Measurements from ENCODE around the gene P4HTM. TPM values are rescaled to one million over a fixed set of nuclear protein-coding genes. Genes with fewer than 3 reads are reported as not detected.
"Not testable (repeated sequence)": the region's sequence is repeated elsewhere in the genome, so short reads cannot be mapped to it uniquely, and the experiment has no call there.

The P4HTM gene
- total RNA-seq, 1 experiment from 2014 or later = 72.9 TPM

DNA sequence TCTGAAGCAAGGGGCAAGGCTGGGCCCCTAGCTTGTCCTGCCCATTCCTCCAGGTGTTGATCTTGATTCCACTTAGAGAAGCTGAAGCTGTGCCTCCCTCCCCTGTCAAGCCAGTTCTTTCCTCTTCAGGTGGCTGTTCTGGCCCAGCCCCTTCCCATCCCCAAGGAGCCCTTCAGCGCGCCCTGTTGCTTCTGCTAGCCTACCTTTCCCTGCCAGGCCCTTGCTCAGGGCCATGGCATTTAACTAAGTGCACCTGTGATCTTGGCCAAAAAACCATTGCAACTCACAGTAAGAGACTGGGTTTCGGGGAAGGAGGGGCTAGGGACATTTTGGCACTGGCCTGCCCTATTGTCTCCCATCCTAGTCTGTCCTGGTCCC is 15.3 kb downstream of the P4HTM start:
- DNase-seq (ENCODE audit: low read depth) = no peak
- in situ Hi-C loops (cut with HindIII; ENCODE audit: low pct_unique_long_range_greater_than_20kb, low sequenced_read_pairs) = no loop called here

DNA sequence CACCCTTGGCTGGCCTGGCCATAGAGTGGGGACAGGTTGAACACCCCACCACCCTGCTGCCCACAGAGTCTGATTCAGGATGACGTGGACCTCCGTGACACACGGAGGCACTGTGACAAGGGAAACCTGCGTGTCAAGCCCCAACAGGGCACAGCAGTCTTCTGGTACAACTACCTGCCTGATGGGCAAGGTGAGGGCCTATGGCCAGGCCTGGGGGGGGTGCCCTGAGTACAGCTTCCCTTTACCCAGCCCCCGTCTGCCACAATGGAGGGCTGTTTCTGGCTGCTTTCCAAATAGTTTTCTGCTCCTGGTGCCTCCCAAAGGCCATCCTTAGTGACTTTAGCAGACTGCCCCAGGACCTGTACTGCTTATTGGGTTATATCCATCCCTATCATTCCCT is 16.0 kb downstream of the P4HTM start:
- in situ Hi-C loops (cut with HindIII; ENCODE audit: low pct_unique_long_range_greater_than_20kb, low sequenced_read_pairs) = no loop called here
- no peak for DNase-seq (ENCODE audit: low read depth)

DNA sequence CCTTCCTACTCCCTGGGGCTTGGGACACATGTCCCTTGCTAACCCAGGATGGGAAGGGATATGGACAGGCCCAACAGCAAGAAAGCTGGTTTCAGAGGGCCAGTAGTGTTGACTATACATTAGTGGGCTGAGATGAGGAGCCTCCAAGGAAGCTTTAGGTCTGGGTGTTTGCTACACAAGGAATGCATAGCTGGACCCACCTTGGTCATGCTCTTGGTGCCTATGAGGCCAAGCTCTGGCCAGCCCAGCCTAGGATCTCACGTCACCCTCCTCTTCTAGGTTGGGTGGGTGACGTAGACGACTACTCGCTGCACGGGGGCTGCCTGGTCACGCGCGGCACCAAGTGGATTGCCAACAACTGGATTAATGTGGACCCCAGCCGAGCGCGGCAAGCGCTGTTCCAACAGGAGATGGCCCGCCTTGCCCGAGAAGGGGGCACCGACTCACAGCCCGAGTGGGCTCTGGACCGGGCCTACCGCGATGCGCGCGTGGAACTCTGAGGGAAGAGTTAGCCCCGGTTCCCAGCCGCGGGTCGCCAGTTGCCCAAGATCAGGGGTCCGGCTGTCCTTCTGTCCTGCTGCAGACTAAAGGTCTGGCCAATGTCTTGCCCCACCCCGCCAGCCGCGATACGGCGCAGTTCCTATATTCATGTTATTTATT is 16.5 kb downstream of the P4HTM start:
- DNase-seq (ENCODE audit: low read depth) = no peak

DNA sequence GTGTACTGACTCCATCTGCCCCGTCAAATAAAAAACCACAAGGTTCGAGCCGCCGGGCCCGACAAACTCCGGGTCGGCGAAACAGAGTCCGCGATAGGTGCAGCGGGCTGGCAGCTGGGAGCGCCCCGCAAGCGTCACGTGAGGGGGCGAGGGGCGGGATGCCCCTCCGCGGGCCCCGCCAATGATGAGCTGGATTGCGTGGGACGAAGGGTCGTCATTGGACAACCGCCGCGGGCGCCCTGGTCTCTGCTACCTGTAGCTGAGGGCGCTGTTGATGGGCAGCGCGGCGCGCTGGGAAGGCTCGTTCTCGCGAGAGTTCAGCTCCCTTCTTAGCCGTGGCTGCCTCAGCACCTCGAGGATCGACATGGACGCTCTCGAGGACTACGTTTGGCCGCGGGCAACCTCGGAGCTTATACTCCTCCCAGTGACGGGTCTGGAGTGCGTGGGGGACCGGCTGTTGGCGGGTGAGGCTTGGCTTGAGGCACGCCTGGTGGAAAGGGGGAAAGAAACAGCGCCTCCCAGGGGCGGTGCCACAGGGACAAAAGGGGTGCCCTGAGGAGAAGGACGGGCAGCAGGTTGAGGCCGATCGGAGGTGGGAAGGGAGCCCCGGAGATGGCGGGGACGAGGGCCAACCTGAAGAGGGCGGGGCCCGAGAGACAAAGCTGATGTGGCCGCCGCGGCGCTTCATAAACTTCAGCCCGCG is 17.2 kb downstream of the P4HTM start, which contains the start of gene WDR6:
TSS of gene WDR6 (plus strand) at position 324 of the 703 bp plus-strand sequence. CDS start at position 365, 41 bp downstream.
- in situ Hi-C loops (cut with HindIII; ENCODE audit: low pct_unique_long_range_greater_than_20kb, low sequenced_read_pairs) = no loop called here
- DNase-seq (ENCODE audit: low read depth) = peak; percentile 96

More for the DNA sequence above, 16.5 kb downstream of the P4HTM start:
- in situ Hi-C loops (cut with HindIII; ENCODE audit: low pct_unique_long_range_greater_than_20kb, low sequenced_read_pairs) = no loop called here

DNA sequence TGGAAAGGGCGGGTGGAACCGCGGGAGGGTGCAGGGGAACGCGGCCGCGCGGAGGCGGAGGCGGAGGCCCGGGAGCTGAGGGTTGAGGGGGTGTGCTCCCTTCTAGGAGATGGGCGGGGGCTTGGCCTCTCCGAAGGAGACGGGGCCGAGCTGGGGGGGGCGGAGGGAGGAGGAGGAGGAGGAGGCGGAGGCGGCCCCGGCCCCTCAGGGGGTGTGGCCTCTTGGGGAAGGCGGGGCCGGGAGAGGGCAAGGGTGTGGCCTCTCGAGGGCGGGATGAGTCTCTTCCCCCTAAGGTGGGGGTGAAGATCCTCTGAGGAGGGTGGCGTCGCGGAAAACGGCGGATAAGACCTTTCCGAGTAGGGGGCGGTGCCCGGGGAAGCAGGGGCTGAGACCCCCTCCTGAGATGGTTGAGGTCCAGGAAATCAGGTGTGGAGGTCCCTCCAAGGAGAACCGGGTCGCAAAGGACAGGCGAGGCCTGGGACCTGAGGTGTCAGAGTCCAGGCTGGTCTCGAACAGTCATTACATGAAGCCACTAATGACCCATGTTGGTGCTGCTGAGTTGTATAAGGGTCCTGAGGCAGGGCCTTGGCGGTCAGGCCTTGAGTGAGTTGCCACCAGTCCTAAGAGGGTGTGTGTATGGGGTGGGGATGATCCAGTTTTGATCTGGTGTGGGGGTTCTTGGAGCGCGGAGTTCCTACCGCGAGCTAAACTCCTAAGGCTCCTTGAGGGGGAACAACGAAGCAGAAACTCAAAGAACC is 17.9 kb downstream of the P4HTM start:
- DNase-seq (ENCODE audit: low read depth) = peak; percentile 89

DNA sequence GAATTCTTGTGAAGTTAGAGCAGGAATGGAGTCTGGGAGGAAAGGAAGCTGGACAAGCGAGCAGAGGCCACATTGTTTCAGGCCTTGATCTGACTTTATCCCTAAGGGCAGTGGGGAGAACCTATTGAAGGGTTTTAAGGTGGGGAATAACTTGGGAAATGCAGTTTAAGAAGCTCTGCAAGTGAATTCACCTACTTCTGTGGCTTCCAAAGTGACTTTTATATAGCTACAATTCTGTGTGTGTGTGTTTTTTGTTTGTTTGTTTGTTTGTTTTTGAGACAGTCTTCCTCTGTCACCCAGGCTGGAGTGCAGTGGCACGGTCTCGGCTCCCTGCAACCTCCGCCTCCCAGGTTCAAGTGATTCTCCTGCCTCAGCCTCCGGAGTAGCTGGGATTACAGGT is 18.6 kb downstream of the P4HTM start:
- DNase-seq (ENCODE audit: low read depth); in situ Hi-C loops (cut with HindIII; ENCODE audit: low pct_unique_long_range_greater_than_20kb, low sequenced_read_pairs): not testable (repeated sequence)

More for the DNA sequence above, 17.9 kb downstream of the P4HTM start:
- in situ Hi-C loops (cut with HindIII; ENCODE audit: low pct_unique_long_range_greater_than_20kb, low sequenced_read_pairs) = no loop called here

DNA sequence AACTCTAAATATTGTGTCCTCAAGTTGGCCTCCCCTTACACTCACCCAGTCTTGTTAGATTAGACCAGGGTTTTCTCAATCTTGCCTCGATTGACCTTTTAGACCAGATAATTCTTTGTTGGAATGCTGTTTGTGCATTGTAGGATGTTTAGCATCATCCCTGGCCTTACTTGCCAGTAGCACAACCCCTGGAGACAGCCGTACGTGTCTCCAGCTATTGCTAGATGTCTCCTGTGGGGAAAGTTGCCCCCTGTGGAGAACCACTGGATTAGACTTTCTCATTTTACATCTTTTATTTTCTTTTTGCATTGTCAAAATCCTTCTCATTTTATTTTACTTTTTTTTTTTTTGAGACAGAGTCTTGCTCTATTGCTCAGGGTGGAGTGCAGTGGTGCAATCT is 19.4 kb downstream of the P4HTM start:
- in situ Hi-C loops (cut with HindIII; ENCODE audit: low pct_unique_long_range_greater_than_20kb, low sequenced_read_pairs) = no loop called here

DNA sequence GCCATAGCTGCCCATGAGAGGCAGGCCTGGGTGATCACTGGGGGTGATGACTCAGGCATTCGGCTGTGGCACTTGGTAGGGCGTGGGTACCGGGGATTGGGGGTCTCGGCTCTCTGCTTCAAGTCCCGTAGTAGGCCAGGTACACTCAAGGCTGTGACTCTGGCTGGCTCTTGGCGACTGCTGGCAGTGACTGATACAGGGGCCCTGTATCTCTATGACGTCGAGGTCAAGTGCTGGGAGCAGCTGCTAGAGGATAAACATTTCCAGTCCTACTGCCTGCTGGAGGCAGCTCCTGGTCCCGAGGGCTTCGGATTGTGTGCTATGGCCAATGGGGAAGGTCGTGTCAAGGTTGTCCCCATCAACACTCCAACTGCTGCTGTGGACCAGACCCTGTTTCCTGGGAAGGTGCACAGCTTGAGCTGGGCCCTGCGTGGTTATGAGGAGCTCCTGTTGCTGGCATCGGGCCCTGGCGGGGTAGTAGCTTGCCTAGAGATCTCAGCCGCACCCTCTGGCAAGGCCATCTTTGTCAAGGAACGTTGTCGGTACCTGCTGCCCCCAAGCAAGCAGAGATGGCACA is 22.5 kb downstream of the P4HTM start:
- in situ Hi-C loops (cut with HindIII; ENCODE audit: low pct_unique_long_range_greater_than_20kb, low sequenced_read_pairs) = no loop called here
- DNase-seq (ENCODE audit: low read depth) = no peak

More for the DNA sequence above, 19.4 kb downstream of the P4HTM start:
- no peak for DNase-seq (ENCODE audit: low read depth)

DNA sequence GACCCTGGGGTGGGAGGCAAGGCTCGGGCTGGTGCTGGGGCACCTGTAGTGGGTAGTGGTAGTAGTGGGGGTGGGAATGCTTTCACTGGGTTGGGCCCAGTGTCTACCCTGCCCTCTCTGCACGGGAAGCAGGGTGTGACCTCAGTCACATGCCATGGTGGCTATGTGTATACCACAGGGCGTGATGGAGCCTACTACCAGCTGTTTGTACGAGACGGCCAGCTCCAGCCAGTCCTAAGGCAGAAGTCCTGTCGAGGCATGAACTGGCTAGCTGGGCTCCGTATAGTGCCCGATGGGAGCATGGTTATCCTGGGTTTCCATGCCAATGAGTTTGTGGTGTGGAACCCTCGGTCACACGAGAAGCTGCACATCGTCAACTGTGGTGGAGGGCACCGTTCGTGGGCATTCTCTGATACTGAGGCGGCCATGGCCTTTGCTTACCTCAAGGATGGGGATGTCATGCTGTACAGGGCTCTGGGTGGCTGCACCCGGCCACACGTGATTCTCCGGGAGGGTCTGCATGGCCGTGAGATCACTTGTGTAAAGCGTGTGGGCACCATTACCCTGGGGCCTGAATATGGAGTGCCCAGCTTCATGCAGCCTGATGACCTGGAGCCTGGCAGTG is 23.2 kb downstream of the P4HTM start:
- in situ Hi-C loops (cut with HindIII; ENCODE audit: low pct_unique_long_range_greater_than_20kb, low sequenced_read_pairs) = no loop called here
- no peak for DNase-seq (ENCODE audit: low read depth)

DNA sequence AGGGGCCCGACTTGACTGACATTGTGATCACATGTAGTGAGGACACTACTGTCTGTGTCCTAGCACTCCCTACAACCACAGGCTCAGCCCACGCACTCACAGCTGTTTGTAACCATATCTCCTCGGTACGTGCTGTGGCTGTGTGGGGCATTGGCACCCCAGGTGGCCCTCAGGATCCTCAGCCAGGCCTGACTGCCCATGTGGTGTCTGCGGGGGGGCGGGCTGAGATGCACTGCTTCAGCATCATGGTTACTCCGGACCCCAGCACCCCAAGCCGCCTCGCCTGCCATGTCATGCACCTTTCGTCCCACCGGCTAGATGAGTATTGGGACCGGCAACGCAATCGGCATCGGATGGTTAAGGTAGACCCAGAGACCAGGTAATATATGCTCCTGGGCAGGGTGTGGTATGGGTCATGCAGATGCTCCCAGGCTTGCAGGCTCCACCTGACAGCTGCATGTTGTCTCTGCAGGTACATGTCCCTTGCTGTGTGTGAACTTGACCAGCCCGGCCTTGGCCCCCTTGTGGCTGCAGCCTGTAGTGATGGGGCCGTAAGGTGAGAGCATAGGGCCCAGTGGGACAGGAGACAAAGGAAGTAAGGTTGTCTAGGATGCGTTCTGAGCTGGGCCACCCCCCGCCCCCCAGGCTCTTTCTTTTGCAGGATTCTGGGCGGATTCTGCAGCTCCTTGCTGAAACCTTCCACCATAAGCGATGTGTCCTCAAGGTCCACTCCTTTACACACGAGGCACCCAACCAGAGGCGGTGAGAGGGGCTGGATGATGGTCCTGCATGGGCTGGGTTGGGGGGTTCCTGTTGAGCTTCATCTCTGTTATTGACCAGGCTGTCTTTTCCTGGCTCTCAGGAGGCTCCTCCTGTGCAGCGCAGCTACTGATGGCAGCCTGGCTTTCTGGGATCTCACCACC is 24.0 kb downstream of the P4HTM start:
- in situ Hi-C loops (cut with HindIII; ENCODE audit: low pct_unique_long_range_greater_than_20kb, low sequenced_read_pairs) = no loop called here
- no peak for DNase-seq (ENCODE audit: low read depth)

DNA sequence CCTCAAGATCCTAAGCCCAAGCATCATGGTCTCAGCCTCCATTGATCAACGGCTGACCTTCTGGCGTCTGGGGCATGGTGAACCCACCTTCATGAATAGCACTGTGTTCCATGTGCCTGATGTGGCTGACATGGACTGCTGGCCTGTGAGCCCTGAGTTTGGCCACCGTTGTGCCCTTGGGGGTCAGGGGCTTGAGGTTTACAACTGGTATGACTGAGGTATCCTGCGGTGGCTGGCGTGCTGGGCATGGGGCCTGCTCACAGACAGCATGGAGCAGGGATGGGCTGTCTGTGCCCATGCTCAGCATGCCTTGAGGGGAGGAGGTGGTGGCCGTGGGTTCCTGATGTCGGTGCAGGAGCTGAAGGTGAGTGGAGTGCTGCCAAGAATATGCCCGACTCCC is 25.0 kb downstream of the P4HTM start:
- no peak for DNase-seq (ENCODE audit: low read depth)
- in situ Hi-C loops (cut with HindIII; ENCODE audit: low pct_unique_long_range_greater_than_20kb, low sequenced_read_pairs) = no loop called here

DNA sequence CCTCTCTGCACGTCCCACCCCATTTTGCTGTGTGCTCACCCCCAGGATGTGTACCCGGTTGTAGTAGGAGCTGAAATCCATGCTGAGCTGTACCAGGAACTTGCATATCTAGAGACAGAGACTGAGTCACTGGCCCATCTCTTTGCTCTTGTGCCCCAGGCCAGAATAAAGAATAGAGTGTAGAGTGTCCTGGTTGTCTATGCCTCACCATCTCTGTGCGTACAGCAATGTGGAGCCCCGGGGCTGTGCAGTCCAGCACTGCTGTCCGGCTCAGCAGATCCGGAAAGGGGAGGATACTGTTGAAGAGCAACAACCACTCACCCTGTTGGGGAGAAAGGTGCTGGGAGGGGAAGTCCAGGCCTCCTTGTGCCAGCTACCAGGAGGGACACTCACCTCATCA is 25.7 kb downstream of the P4HTM start:
- in situ Hi-C loops (cut with HindIII; ENCODE audit: low pct_unique_long_range_greater_than_20kb, low sequenced_read_pairs) = no loop called here

DNA sequence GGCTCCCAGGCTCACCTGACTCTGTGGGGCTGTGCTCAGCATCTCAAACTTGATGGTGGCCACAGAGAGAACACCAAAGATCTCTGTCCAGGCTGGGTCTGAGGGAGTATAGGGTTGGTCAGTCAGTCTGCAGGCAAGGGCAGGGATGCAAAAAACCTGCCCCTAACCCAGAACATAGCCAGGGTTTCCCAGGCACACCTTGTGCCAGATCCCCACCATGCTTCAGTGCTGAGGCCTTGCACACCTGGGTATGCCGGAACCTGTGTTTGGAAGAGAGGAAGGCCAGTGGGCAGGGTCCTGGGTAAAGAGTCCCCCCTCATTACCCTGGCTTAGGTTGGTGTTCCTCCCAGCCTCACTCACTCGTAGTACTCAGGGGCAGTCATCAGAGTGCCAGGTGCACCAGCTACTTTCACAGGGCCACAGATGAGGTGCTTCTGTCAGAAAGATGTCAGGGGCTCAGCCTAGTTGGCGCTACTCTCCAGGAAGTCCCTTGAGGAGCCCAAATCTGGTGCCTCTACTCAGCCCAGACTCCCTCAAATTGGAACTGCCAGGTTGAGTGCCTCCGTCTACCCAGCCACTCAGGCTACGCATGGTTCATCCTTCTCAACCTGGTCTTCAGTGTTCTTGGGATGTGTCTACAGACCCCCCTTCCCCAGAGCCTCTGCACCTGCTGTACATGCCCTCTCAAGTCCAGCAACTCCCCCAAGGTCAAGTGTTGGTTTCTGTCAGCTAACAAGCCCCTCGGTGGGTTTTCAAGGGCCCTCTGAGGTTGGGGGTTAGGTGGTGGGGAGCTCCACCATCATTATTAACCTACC is 26.6 kb downstream of the P4HTM start:
- DNase-seq (ENCODE audit: low read depth) = no peak
- in situ Hi-C loops (cut with HindIII; ENCODE audit: low pct_unique_long_range_greater_than_20kb, low sequenced_read_pairs) = no loop called here

More for the DNA sequence above, 25.7 kb downstream of the P4HTM start:
- no peak for DNase-seq (ENCODE audit: low read depth)

DNA sequence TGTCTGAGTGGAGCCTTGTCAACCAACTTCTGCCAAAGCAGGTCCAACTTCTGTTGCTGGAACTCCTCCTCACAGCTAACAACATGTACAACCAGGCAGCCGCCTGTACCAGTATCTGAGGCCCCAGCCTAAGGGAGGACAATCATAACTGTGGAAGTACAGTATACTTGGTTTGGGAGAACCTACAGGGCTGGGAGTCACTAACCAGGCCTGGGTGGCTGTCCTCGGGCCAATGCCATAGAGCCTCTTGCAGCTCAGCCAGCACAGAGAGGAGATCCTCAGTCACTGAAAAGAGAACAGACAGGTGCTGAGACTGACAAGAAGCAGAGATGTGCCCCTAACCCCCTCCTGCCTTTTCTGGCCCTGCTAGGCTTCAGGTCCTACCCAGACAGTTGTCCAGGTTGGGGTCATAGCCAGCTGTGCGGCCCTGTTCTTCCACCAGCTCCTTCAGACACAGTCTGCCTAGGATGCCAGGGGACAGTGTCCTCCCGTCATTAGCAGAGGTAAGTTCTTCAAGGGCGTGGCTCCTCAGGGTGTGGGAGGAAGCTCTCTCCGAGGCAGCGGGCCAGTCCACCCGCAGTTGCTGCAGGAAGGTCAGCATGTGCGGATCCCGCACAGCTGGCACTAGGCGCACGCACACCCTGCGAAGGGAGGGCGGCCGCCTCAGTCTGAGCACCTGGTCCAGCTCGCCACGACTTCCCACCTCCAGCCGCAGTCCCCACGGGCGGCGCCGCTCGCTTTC is 27.4 kb downstream of the P4HTM start:
- in situ Hi-C loops (cut with HindIII; ENCODE audit: low pct_unique_long_range_greater_than_20kb, low sequenced_read_pairs) = no loop called here
- no peak for DNase-seq (ENCODE audit: low read depth)

DNA sequence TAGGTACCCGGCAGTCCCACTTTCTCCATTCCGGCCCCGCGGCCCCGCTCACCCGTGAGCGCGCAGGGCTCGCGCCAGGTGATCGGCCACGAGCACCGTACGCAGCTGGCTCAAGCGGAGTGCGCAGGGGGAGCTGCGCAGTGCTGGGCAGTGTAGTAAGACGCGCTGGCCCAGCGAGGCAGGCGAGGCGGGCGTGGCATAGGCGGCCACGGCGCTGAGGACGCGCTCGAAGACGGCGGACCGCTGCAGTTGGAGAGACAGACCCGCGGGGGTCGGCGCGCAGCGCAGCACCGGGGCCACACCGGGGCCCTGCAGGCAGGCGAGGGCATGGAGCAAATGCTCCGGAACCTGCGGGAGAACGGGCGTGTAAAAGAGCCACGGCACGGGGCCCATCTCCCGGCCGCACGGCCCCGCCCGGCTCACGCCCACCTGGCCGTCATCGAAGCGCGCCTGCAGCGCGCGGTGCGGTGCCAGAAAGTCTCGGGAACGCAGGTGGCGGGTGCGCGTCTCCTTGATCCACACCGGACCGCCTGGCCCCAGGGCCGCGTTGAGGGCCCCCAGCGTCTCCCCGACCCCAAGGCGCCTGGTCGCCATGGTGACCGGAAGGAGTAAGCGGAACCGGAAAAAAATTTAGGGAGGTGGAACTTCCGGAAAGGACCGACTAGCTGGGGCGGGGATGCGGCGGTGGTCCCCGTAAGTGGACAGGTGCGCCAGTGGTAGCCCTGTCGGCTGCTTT is 28.1 kb downstream of the P4HTM start, which contains the start of gene DALRD3:
TSS of gene DALRD3 (minus strand) at position 610 of the 736 bp plus-strand sequence. CDS start at position 594, 16 bp downstream.
- peak; percentile 79 for DNase-seq (ENCODE audit: low read depth)
- in situ Hi-C loops (cut with HindIII; ENCODE audit: low pct_unique_long_range_greater_than_20kb, low sequenced_read_pairs) = no loop called here
